Right lobe of liver (tissue), 4 donors: ENCODE measurements around the gene SYT17.

ENCODE experiments used
- CTCF ChIP-seq, 4 donors: fragments of 200-600 bp in 3 of 4; fragments of 450-650 bp in 1 of 4; IDR thresholded peaks; one replicate each; pipeline versions ENCODE4 v1.5.1 to v1.8.0; 2016 to 2022; ENCODE audit warnings: antibody characterized with exemption in 4 of 4, mild to moderate bottlenecking in 2 of 4
- POLR2A ChIP-seq: fragments of 450-650 bp; IDR thresholded peaks from one replicate; pipeline ENCODE4 v1.6.1; 2017; ENCODE audit warnings: antibody characterized with exemption, mild to moderate bottlenecking
- donor health status: DM: no; HTN: no; CAD: no.
- donor health status: DM: no; HTN: no; CAD: no.
- donor health status: DM: no; HTN: yes; CAD: no.

- TF ChIP-seq CTCF (IDR thresholded peaks at IDR 0.05): no peak
- no peak for TF ChIP-seq POLR2A
These were observed 126.2 kb downstream of the SYT17 start for GRCh38 chr16:19294156-19294649.
